Measurements from ENCODE around the gene ABHD17B. TPM values are rescaled to one million over a fixed set of nuclear protein-coding genes. Genes with fewer than 3 reads are reported as not detected.

Gene ABHD17B
- total RNA-seq, 5 donors from 2014 or later (not counting 1 experiment from before 2014, with no cell fraction given): 16.0 to 23.7 (median 19.7) TPM

- DNase-seq: peak in 6 of 35 experiments; percentile 4 to 59 (median 12)
- WGBS (ENCODE audit: insufficient coverage): no CpG with 5 or more reads among the region's 1 CpG
- H3K4me3 Mint-ChIP-seq: peak overlapping the region in 2 of 3 donors; percentile 0 to 32
Measured at GRCh38 chr9:71897577-71897976, 13.4 kb downstream of the ABHD17B start.

GRCh38 chr9:71896761-71897160, 14.2 kb downstream of the ABHD17B start:
- ChIA-PET POLR2A (interaction anchor here in 1 of 2 donors (1.5 kb wide), 1 partner anchor 14 kb away, joined by 4 read pairs; the partner anchor contains the start of genes ABHD17B and C9orf85), CTCF (no interaction called here)
- Histone ChIP-seq H3K36me3 (ENCODE audit: control insufficient read depth in 2 of 2, extremely low read depth in 1 of 2, insufficient read depth in 1 of 2, low read length in 1 of 2) (no peaks in the 10 kb centered on the region), H3K27me3 (replicated peaks in 1 of 2; ENCODE audit: control insufficient read depth in 2 of 2, extremely low read depth in 1 of 2, insufficient read depth in 2 of 2, low read length in 1 of 2) (no peaks in the 10 kb centered on the region), H3K4me3 (ENCODE audit: control insufficient read depth in 1 of 2, extremely low read depth in 1 of 2, low read length in 1 of 2) (no peak overlapping the region), H3K27ac (ENCODE audit: low read length) (no peak overlapping the region), H3K4me1 (ENCODE audit: control insufficient read depth in 1 of 2, extremely low read depth in 1 of 2, insufficient read depth in 2 of 2, low read length in 2 of 2) (peaks cover 32 to 54% of the 10 kb centered on the region in 2 experiments), H3K9me3 (no peaks in the 10 kb centered on the region)
- H3K4me1 Mint-ChIP-seq: peaks cover 71 to 79% (median 73%) of the 10 kb centered on the region in 3 donors
- H3K27ac Mint-ChIP-seq: peak overlapping the region; percentile 72 to 77
- H3K36me3 Mint-ChIP-seq: peaks cover 6% of the 10 kb centered on the region
- H3K9me3 Mint-ChIP-seq: no peaks in the 10 kb centered on the region
- H3K4me3 Mint-ChIP-seq: peak overlapping the region; percentile 32 to 59 (median 43)
- H3K27me3 Mint-ChIP-seq: no peaks in the 10 kb centered on the region
- no peak for DNase-seq
- no peak for ATAC-seq (replicated peaks in 1 of 4)

More at GRCh38 chr9:71897577-71897976, 13.4 kb downstream of the ABHD17B start:
- no peaks in the 10 kb centered on the region for H3K36me3 ChIP-seq (ENCODE audit: control insufficient read depth in 2 of 2, extremely low read depth in 1 of 2, insufficient read depth in 1 of 2, low read length in 1 of 2)
- ChIA-PET CTCF (interaction anchor here in 1 of 2 donors (0.6 kb wide), 1 partner anchor 1479 kb away, joined by 3 read pairs; no protein-coding TSS in a partner anchor), POLR2A (interaction anchor here in 1 of 2 donors (0.6 to 1.5 kb wide), 2 partner anchors 10 to 14 kb away, joined by 3 to 4 read pairs; partner anchors contain the start of genes ABHD17B and C9orf85)
- H3K27me3 ChIP-seq (replicated peaks in 1 of 2; ENCODE audit: control insufficient read depth in 2 of 2, extremely low read depth in 1 of 2, insufficient read depth in 2 of 2, low read length in 1 of 2): no peaks in the 10 kb centered on the region
- ATAC-seq (replicated peaks in 1 of 4): peak; percentile 81 to 97 (median 90)
- peaks cover 79 to 86% (median 81%) of the 10 kb centered on the region in 3 donors for H3K4me1 Mint-ChIP-seq
- no peaks in the 10 kb centered on the region for H3K27me3 Mint-ChIP-seq
- H3K4me3 ChIP-seq (ENCODE audit: control insufficient read depth in 1 of 2, extremely low read depth in 1 of 2, low read length in 1 of 2): no peak overlapping the region
- peaks cover 6% of the 10 kb centered on the region for H3K36me3 Mint-ChIP-seq
- H3K27ac Mint-ChIP-seq: peak overlapping the region in 1 of 2 donors; percentile 67
- no peaks in the 10 kb centered on the region for H3K9me3 ChIP-seq
- peak overlapping the region; percentile 30 for H3K27ac ChIP-seq (ENCODE audit: low read length)
- no peaks in the 10 kb centered on the region for H3K9me3 Mint-ChIP-seq
- H3K4me1 ChIP-seq (ENCODE audit: control insufficient read depth in 1 of 2, extremely low read depth in 1 of 2, insufficient read depth in 2 of 2, low read length in 2 of 2): peaks cover 32 to 55% of the 10 kb centered on the region in 2 experiments

GRCh38 chr9:71895955-71896354, 15.0 kb downstream of the ABHD17B start:
- H3K4me1 Mint-ChIP-seq: peaks cover 69 to 78% (median 74%) of the 10 kb centered on the region in 3 donors
- Histone ChIP-seq H3K27ac (ENCODE audit: low read length) (no peak overlapping the region), H3K4me1 (ENCODE audit: control insufficient read depth in 1 of 2, extremely low read depth in 1 of 2, insufficient read depth in 2 of 2, low read length in 2 of 2) (peaks cover 32 to 46% of the 10 kb centered on the region in 2 experiments), H3K36me3 (ENCODE audit: control insufficient read depth in 2 of 2, extremely low read depth in 1 of 2, insufficient read depth in 1 of 2, low read length in 1 of 2) (no peaks in the 10 kb centered on the region), H3K9me3 (no peaks in the 10 kb centered on the region), H3K27me3 (replicated peaks in 1 of 2; ENCODE audit: control insufficient read depth in 2 of 2, extremely low read depth in 1 of 2, insufficient read depth in 2 of 2, low read length in 1 of 2) (no peaks in the 10 kb centered on the region), H3K4me3 (ENCODE audit: control insufficient read depth in 1 of 2, extremely low read depth in 1 of 2, low read length in 1 of 2) (no peak overlapping the region)
- H3K9me3 Mint-ChIP-seq: no peaks in the 10 kb centered on the region
- POLR2A ChIA-PET: interaction anchor here in 1 of 2 donors (0.6 kb wide), 1 partner anchor 31 kb away, joined by 3 read pairs; no protein-coding TSS in a partner anchor
- DNase-seq (no peak), ATAC-seq (replicated peaks in 1 of 4) (no peak)
- H3K4me3 Mint-ChIP-seq: no peak overlapping the region
- H3K27ac Mint-ChIP-seq: peak overlapping the region; percentile 4 to 57
- H3K36me3 Mint-ChIP-seq: peaks cover 6% of the 10 kb centered on the region
- CTCF ChIA-PET: interaction anchor here in 1 of 2 donors (0.7 to 0.8 kb wide), 2 partner anchors 77 to 129 kb away, joined by 3 read pairs; no protein-coding TSS in a partner anchor
- no peaks in the 10 kb centered on the region for H3K27me3 Mint-ChIP-seq

- POLR2A ChIA-PET: no interaction called here
- DNase-seq: no peak
Measured at GRCh38 chr9:71895117-71895516, 15.9 kb downstream of the ABHD17B start.

GRCh38 chr9:71891557-71892189, 19.3 kb downstream of the ABHD17B start:
- Histone ChIP-seq H3K4me3 (ENCODE audit: control insufficient read depth in 1 of 2, extremely low read depth in 1 of 2, low read length in 1 of 2) (no peak overlapping the region), H3K4me1 (ENCODE audit: control insufficient read depth in 1 of 2, extremely low read depth in 1 of 2, insufficient read depth in 2 of 2, low read length in 2 of 2) (peaks cover 8 to 28% of the 10 kb centered on the region in 2 experiments), H3K27me3 (replicated peaks in 1 of 2; ENCODE audit: control insufficient read depth in 2 of 2, extremely low read depth in 1 of 2, insufficient read depth in 2 of 2, low read length in 1 of 2) (no peaks in the 10 kb centered on the region), H3K36me3 (ENCODE audit: control insufficient read depth in 2 of 2, extremely low read depth in 1 of 2, insufficient read depth in 1 of 2, low read length in 1 of 2) (no peaks in the 10 kb centered on the region), H3K9me3 (no peaks in the 10 kb centered on the region), H3K27ac (ENCODE audit: low read length) (no peak overlapping the region)
- no CpG with 5 or more reads among the region's 4 CpGs for WGBS (ENCODE audit: insufficient coverage)
- ATAC-seq (replicated peaks in 1 of 4): no peak
- Mint-ChIP-seq H3K4me1 (peaks cover 57 to 62% (median 60%) of the 10 kb centered on the region in 3 donors), H3K4me3 (no peak overlapping the region), H3K36me3 (peaks cover 11% of the 10 kb centered on the region), H3K9me3 (no peaks in the 10 kb centered on the region), H3K27ac (no peak overlapping the region), H3K27me3 (no peaks in the 10 kb centered on the region)
- CTCF ChIA-PET: interaction anchor here in 1 of 2 donors (0.6 to 0.9 kb wide), 2 partner anchors 25 to 65 kb away, joined by 3 to 9 read pairs; no protein-coding TSS in a partner anchor
- POLR2A ChIA-PET: interaction anchor here (0.6 to 1.0 kb wide), 3 partner anchors 16 to 471 kb away, joined by 3 to 7 read pairs (median 3); no protein-coding TSS in a partner anchor
- no peak for DNase-seq

More at GRCh38 chr9:71895117-71895516, 15.9 kb downstream of the ABHD17B start:
- no peaks in the 10 kb centered on the region for H3K27me3 ChIP-seq (replicated peaks in 1 of 2; ENCODE audit: control insufficient read depth in 2 of 2, extremely low read depth in 1 of 2, insufficient read depth in 2 of 2, low read length in 1 of 2)
- no peaks in the 10 kb centered on the region for H3K36me3 ChIP-seq (ENCODE audit: control insufficient read depth in 2 of 2, extremely low read depth in 1 of 2, insufficient read depth in 1 of 2, low read length in 1 of 2)
- peaks cover 67 to 73% (median 72%) of the 10 kb centered on the region in 3 donors for H3K4me1 Mint-ChIP-seq
- H3K27ac Mint-ChIP-seq: peak overlapping the region in 1 of 2 donors; percentile 6
- peaks cover 26 to 44% of the 10 kb centered on the region in 2 experiments for H3K4me1 ChIP-seq (ENCODE audit: control insufficient read depth in 1 of 2, extremely low read depth in 1 of 2, insufficient read depth in 2 of 2, low read length in 2 of 2)
- CTCF ChIA-PET: no interaction called here
- no peak overlapping the region for H3K4me3 Mint-ChIP-seq
- H3K9me3 ChIP-seq: no peaks in the 10 kb centered on the region
- H3K27me3 Mint-ChIP-seq: no peaks in the 10 kb centered on the region
- no peaks in the 10 kb centered on the region for H3K9me3 Mint-ChIP-seq
- no peak for ATAC-seq (replicated peaks in 1 of 4)
- no peak overlapping the region for H3K4me3 ChIP-seq (ENCODE audit: control insufficient read depth in 1 of 2, extremely low read depth in 1 of 2, low read length in 1 of 2)
- H3K27ac ChIP-seq (ENCODE audit: low read length): no peak overlapping the region
- peaks cover 6% of the 10 kb centered on the region for H3K36me3 Mint-ChIP-seq

GRCh38 chr9:71890042-71890679, 20.8 kb downstream of the ABHD17B start:
- H3K4me3 ChIP-seq (ENCODE audit: control insufficient read depth in 1 of 2, extremely low read depth in 1 of 2, low read length in 1 of 2): no peak overlapping the region
- CTCF ChIA-PET: interaction anchor here in 1 of 2 donors (0.8 to 1.0 kb wide), 2 partner anchors 8 to 389 kb away, joined by 3 to 4 read pairs; no protein-coding TSS in a partner anchor

More at GRCh38 chr9:71890042-71890679, 20.8 kb downstream of the ABHD17B start:
- H3K9me3 Mint-ChIP-seq: no peaks in the 10 kb centered on the region
- Histone ChIP-seq H3K36me3 (ENCODE audit: control insufficient read depth in 2 of 2, extremely low read depth in 1 of 2, insufficient read depth in 1 of 2, low read length in 1 of 2) (no peaks in the 10 kb centered on the region), H3K9me3 (no peaks in the 10 kb centered on the region), H3K27me3 (replicated peaks in 1 of 2; ENCODE audit: control insufficient read depth in 2 of 2, extremely low read depth in 1 of 2, insufficient read depth in 2 of 2, low read length in 1 of 2) (no peaks in the 10 kb centered on the region), H3K27ac (ENCODE audit: low read length) (no peak overlapping the region), H3K4me1 (ENCODE audit: control insufficient read depth in 1 of 2, extremely low read depth in 1 of 2, insufficient read depth in 2 of 2, low read length in 2 of 2) (peaks cover 15 to 21% of the 10 kb centered on the region in 2 experiments)
- peaks cover 56 to 62% (median 59%) of the 10 kb centered on the region in 3 donors for H3K4me1 Mint-ChIP-seq
- H3K27me3 Mint-ChIP-seq: no peaks in the 10 kb centered on the region
- 100% methylated on average over 2 of the region's 3 CpGs for WGBS (ENCODE audit: insufficient coverage)
- POLR2A ChIA-PET: interaction anchor here in 1 of 2 donors (0.6 kb wide), 1 partner anchor 21 kb away, joined by 3 read pairs; the partner anchor contains the start of genes ABHD17B and C9orf85
- H3K4me3 Mint-ChIP-seq: no peak overlapping the region
- no peak overlapping the region for H3K27ac Mint-ChIP-seq
- DNase-seq (no peak), ATAC-seq (replicated peaks in 1 of 4) (no peak)
- peaks cover 14% of the 10 kb centered on the region for H3K36me3 Mint-ChIP-seq

Measured in T-cell (primary cell).